ENCODE results near the gene PPM1E. TPM values are rescaled to one million over a fixed set of nuclear protein-coding genes. Genes with fewer than 3 reads are reported as not detected.

Gene PPM1E
- total RNA-seq, 3 donors from 2014 or later (not counting 1 experiment from before 2014, with no cell fraction given), result not detected

- Histone ChIP-seq H3K9me3 (ENCODE audit: control insufficient read depth, insufficient read depth, low read length) (no peaks in the 10 kb centered on the region), H3K27me3 (ENCODE audit: control insufficient read depth, insufficient read depth, low read length) (no peaks in the 10 kb centered on the region), H3K4me1 (ENCODE audit: control insufficient read depth, insufficient read depth, low read length) (no peaks in the 10 kb centered on the region), H3K27ac (ENCODE audit: low read length) (no peak overlapping the region), H3K36me3 (ENCODE audit: control insufficient read depth, insufficient read depth, low read length) (peaks cover 18% of the 10 kb centered on the region), H3K4me3 (ENCODE audit: low read length) (no peak overlapping the region)
- H3K4me1 Mint-ChIP-seq, result no peaks in the 10 kb centered on the region
- H3K27ac Mint-ChIP-seq, result no peak overlapping the region
- ATAC-seq, result no peak
- H3K27me3 Mint-ChIP-seq (ENCODE audit: low read depth in 2 of 2), result no peaks in the 10 kb centered on the region
- intact Hi-C loops (cut with micrococcal nuclease), result no loop called here
- TF ChIP-seq CTCF (IDR thresholded peaks at IDR 0.05), result no peak
- H3K4me3 Mint-ChIP-seq, result no peak overlapping the region
- peaks cover 14% of the 10 kb centered on the region for H3K36me3 Mint-ChIP-seq
- DNase-seq, result no peak
- H3K9me3 Mint-ChIP-seq, result no peaks in the 10 kb centered on the region
- 100% methylated on average over 1 of the region's 1 CpG for WGBS (ENCODE audit: insufficient coverage)
Observed at GRCh38 chr17:58722274-58722673, 33.4 kb upstream of the PPM1E start.

GRCh38 chr17:58722696-58723095 lies 33.0 kb upstream of the PPM1E start:
- H3K9me3 ChIP-seq (ENCODE audit: control insufficient read depth, insufficient read depth, low read length), result no peaks in the 10 kb centered on the region
- ATAC-seq (no peak), DNase-seq (no peak)
- H3K27ac Mint-ChIP-seq, result no peak overlapping the region
- H3K4me1 Mint-ChIP-seq, result no peaks in the 10 kb centered on the region
- H3K4me3 Mint-ChIP-seq, result no peak overlapping the region
- intact Hi-C loops (cut with micrococcal nuclease), result no loop called here
- no peaks in the 10 kb centered on the region for H3K9me3 Mint-ChIP-seq
- H3K27ac ChIP-seq (ENCODE audit: low read length), result no peak overlapping the region
- H3K36me3 ChIP-seq (ENCODE audit: control insufficient read depth, insufficient read depth, low read length), result peaks cover 18% of the 10 kb centered on the region
- WGBS (ENCODE audit: insufficient coverage), result 100% methylated on average over 2 of the region's 2 CpGs
- H3K27me3 Mint-ChIP-seq (ENCODE audit: low read depth in 2 of 2), result no peaks in the 10 kb centered on the region
- peaks cover 14% of the 10 kb centered on the region for H3K36me3 Mint-ChIP-seq
- H3K27me3 ChIP-seq (ENCODE audit: control insufficient read depth, insufficient read depth, low read length), result no peaks in the 10 kb centered on the region
- H3K4me1 ChIP-seq (ENCODE audit: control insufficient read depth, insufficient read depth, low read length), result no peaks in the 10 kb centered on the region
- no peak for TF ChIP-seq CTCF (IDR thresholded peaks at IDR 0.05)
- no peak overlapping the region for H3K4me3 ChIP-seq (ENCODE audit: low read length)

GRCh38 chr17:58728798-58729197 lies 26.9 kb upstream of the PPM1E start:
- H3K4me1 Mint-ChIP-seq, result peaks cover 0 to 5% of the 10 kb centered on the region in 2 donors
- no peaks in the 10 kb centered on the region for H3K9me3 Mint-ChIP-seq
- Histone ChIP-seq H3K4me3 (ENCODE audit: low read length) (no peak overlapping the region), H3K36me3 (ENCODE audit: control insufficient read depth, insufficient read depth, low read length) (peaks cover 6% of the 10 kb centered on the region), H3K9me3 (ENCODE audit: control insufficient read depth, insufficient read depth, low read length) (no peaks in the 10 kb centered on the region), H3K27ac (ENCODE audit: low read length) (no peak overlapping the region), H3K27me3 (ENCODE audit: control insufficient read depth, insufficient read depth, low read length) (no peaks in the 10 kb centered on the region), H3K4me1 (ENCODE audit: control insufficient read depth, insufficient read depth, low read length) (no peaks in the 10 kb centered on the region)
- intact Hi-C loops (cut with micrococcal nuclease), result no loop called here
- no peak for TF ChIP-seq CTCF (IDR thresholded peaks at IDR 0.05)
- DNase-seq (no peak), ATAC-seq (no peak)
- no peak overlapping the region for H3K4me3 Mint-ChIP-seq
- H3K27me3 Mint-ChIP-seq (ENCODE audit: low read depth in 2 of 2), result no peaks in the 10 kb centered on the region
- peaks cover 13% of the 10 kb centered on the region for H3K36me3 Mint-ChIP-seq
- no peak overlapping the region for H3K27ac Mint-ChIP-seq
- WGBS (ENCODE audit: insufficient coverage), result no CpG with 5 or more reads among the region's 1 CpG

- Mint-ChIP-seq H3K27me3 (ENCODE audit: low read depth in 2 of 2) (no peaks in the 10 kb centered on the region), H3K36me3 (no peaks in the 10 kb centered on the region), H3K4me3 (no peak overlapping the region), H3K4me1 (peaks cover 0 to 5% of the 10 kb centered on the region in 2 donors), H3K27ac (no peak overlapping the region), H3K9me3 (no peaks in the 10 kb centered on the region)
- Histone ChIP-seq H3K27me3 (ENCODE audit: control insufficient read depth, insufficient read depth, low read length) (no peaks in the 10 kb centered on the region), H3K36me3 (ENCODE audit: control insufficient read depth, insufficient read depth, low read length) (peaks cover 6% of the 10 kb centered on the region), H3K27ac (ENCODE audit: low read length) (no peak overlapping the region), H3K9me3 (ENCODE audit: control insufficient read depth, insufficient read depth, low read length) (no peaks in the 10 kb centered on the region), H3K4me1 (ENCODE audit: control insufficient read depth, insufficient read depth, low read length) (no peaks in the 10 kb centered on the region), H3K4me3 (ENCODE audit: low read length) (no peak overlapping the region)
- ATAC-seq (no peak), DNase-seq (no peak)
- no peak for TF ChIP-seq CTCF (IDR thresholded peaks at IDR 0.05)
- intact Hi-C loops (cut with micrococcal nuclease), result no loop called here
Observed at GRCh38 chr17:58730937-58731336, 24.7 kb upstream of the PPM1E start.
